Fibroblast of skin of left quadriceps (primary cell): Measurements from ENCODE around the gene NTN5.
"Not testable (repeated sequence)": the region's sequence is repeated elsewhere in the genome, so short reads cannot be mapped to it uniquely, and the experiment has no call there.

Source experiments
- DNase-seq, 2 experiments: peaks; one replicate each; pipeline ENCODE4 v3.0.0-alpha.2; 2013; ENCODE audit warnings: low read depth in 2 of 2

The NTN5 gene

DNA sequence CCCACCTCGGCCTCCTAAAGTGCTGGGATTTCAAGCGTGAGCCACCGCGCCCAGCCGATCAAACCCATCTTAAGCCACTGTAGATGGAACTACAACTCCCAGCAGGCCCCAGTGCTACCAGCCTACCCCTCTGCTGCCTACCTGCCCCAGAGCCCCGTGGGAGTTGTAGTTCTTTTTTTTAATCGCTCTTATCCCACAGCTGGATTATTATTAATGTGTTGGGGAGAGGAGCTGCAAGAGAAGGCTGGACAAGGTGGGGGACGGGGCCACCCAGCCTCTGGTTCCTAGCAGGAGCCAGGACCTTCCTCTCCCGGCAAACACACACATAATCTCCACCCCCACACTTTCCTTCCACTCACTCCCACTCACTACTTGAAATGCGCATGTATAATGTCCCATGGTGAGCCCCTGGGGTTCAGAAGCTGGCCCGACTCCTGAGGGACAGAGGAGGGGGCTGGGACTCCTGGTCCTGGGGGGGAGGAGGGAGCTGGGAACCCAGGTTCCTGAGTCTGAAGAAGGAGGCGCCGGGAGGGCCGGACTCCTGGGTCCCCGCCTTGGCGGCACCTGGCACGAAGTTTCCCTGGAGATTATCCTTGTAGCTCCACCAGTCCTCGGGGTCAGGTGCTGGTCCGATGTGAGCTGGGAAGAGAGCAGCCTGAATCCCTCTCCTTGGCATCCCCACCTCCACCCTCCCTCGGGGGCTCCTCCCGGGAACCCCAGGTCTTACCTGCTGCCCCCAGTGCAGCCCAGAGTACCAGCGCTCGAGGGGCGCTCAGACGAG lies 27.8 kb downstream of the NTN5 start:
- no peak for DNase-seq

DNA sequence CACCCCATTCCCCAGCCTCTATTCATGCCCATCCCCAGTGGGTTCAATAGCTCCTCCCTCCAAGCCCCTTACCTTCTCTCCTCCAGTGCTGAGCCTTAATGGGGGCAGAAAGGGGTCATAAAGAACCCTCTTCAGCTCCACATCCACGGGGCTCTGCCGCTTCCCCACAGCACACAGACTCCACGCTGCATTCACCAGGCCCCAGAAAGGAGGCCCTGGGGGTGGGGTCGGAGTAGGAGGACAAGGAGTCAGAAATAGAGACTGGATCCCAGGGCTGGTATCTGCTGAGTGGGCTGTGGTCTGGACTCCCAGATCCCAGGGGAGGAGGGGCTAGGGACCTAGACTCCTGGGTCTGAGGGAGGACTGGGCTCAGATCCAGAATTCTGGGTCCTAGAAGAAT lies 28.5 kb downstream of the NTN5 start:
- no peak for DNase-seq

DNA sequence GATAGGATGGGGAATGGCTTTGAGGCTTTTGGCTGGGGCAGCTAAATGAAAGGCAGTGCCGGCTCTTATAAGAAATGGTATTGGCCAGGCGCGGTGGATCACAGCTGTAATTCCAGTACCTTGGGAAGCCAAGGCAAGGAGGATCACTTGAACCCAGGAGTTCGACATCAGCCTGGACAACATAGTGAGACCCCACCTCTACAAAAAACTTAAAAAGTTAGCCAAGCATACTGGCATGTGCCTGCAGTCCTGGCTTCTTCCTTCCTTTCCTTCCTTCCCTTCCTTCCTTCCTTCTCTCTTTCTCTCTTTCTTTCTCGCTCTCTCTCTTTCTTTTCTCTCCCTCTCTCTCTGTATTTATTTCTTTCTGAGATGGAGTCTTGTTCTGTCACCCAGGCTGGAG lies 30.0 kb downstream of the NTN5 start:
- DNase-seq = no peak

DNA sequence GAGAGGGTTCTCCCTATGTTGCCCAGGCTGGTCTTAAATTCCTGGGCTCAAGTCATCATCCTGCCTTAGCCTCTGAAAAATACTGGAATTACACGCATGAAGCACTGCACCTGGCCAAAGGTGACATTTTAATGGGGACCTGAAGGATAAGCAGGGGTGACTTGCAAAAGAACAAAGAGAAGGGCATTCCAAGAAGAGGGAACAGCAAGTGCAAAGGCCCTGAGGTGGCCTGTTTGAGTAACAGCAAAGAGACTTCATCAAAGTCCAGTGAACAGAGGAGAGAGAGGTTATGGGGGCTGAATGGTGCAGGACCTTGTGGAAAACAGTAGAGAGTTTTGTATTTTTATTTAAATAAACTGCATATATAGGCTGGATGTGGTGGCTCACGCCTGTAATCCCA lies 31.0 kb downstream of the NTN5 start:
- no peak for DNase-seq

DNA sequence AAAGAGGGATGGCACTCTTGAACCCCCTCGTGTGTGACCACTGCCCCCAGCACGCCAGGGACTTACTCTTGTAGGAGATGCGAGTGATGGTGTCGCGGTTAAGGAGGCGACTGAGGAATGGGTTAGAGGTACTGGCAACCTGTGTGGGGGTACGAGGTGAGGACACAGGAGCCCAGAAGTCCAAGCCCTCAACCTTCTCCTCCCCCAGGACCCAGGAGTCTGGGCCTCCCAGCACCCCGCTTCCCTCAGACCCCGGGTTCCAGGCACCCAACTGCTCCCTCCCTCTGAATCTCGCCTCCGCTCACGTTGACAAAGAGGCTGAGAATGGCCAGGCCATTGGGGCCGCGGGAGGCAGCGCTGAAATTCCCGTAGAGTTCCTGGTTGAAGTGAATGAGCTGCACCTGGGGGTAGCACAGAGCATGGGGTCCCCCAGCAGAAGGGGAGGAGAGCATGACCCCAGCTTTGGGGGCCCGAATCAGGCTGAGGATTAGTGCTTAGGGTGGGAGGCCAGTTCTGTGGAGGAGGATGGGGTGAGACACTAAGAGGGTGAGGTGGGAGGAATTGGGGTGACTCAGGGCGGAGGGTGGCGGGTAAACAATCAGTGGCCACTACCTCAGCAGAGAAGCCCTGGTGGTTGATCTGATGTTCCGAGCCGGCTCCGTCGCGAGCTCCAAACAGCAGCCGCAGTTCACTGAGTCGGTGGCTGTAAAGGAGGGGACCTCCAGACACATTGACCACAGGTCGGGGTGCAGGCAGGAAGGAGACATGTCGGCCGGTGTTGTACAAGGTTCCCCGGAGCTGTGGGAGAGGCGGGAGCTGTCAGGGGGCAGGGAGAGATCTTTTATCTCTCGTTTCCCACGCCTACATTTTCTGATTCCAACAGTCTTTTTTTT lies 33.1 kb downstream of the NTN5 start:
- no peak for DNase-seq

DNA sequence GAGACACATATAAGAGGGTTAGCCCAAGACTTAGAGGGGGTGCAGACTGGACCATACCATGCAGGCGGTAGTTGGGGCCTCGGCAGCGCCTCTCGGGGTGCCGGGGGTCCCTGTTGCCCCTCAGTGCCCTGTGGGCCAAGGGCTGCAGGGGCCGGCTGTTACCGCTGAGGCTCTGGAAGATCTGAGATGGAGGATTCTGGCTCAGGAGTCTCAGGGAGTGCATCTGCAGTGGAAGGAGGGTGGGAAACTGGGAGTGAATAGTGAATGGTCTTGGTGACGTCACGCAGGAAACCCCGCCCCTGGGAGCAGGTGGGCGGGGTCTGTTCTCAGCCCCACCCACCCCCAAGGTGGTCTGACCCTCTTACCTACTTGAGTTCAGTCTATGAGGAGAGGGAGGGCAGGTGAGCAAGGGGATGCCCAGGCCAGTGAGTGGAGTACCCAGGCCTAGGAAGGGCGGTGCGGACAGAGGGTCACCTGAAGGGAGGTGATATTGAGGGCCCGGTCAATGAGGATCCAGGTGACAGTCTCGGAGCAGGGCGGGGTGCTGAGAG lies 33.9 kb downstream of the NTN5 start:
- no peak for DNase-seq

DNA sequence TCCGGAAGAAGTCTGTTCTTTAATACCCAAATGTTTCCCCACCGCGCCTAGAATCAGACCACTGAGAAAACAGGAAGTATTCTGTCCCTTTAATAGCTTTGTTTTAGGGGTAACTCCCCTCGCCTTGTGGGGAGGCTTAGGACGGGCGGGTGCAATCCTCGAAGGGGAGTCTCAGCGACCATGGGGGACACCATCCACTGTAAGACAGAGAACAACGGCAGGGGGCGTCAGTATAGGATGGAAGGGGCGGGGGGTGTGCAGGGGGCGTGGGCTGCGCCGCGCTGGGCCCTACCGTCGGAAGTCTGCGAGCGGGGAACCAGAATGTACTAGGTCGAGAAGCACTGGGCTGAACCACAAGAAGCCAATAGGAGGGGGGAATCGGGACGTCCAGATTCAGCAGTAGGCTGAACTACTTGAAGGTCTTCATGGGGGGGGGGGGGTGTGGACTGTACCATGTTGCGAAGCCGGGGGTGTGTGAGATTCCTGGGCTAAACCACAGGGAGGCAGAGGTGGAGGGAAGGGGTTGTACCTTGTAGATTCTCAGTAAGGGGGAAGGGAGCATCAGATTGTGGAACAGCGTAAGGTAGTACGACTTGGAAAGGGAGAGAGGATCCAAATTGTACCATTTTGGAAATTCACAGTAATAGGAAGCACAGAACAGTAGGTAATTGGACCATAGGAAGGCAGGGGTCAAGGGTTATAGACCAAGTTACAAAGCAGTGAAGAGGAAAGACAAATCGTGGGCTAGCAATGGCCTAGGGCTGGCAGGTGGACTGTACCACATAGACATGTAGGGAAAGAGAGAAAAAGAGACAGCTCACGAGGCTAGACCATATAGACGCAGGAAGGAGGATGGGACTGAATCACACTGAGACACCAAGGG lies 34.6 kb downstream of the NTN5 start:
- peak; percentile 88 to 90 for DNase-seq

DNA sequence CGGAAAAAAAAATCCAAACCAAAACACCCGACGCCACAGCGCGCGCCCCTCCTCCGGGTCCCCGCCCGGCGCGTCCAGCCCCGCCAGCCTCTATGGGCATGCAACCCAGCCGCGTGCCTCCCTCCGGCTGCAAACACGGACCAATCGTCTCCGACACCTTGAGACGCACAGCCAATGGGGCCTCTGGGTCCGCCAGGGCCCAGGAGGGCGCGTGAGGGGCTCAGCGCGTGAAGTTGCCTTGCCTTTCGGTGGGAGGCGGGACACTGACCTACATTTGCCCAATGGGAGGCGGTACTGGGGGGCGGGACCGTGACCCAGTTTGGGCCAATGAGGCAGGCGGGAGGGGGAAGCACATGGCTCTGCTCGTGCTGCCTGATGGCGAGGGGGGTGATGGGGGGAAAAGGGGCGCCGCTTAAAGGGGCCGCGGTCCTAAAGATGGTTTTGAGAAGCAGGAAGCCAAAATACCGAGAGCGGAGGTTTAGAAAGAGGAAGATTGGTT lies 35.3 kb downstream of the NTN5 start:
- DNase-seq = peak; percentile 99

DNA sequence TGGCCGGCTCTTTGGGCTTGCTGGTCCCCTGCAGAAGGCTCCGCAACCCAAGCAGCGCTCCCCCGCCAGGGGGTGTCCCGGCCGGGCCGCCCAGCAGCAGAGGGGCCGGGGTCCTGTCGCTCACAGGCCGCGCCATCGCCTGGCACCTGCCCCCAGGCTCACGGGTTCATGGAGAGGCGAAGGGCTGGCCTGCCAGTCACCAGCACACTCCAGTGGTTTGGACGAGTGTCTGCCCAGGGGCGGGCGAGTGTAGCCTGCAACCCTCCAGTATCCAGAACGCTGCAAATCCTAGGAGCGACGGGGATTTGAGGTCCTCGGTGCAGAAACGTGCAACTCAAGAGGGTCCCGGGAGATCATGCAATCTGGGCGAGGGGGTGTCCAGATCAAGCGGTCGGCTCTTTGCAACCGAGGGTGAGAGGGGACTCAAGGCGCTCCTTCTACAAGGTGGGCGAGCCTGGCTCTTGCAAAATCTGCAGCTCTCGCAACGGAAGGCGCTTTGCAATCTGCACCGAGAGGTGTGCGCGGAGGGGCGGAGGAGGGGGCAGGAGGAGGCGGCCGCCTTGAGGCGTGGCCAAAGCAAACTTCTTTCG lies 35.9 kb downstream of the NTN5 start, which contains the start of gene DBP:
Gene DBP, minus strand, starts transcription at position 521 of the 590 bp plus-strand sequence. Its CDS starts 385 bp downstream, at position 136.
- DNase-seq = no peak

DNA sequence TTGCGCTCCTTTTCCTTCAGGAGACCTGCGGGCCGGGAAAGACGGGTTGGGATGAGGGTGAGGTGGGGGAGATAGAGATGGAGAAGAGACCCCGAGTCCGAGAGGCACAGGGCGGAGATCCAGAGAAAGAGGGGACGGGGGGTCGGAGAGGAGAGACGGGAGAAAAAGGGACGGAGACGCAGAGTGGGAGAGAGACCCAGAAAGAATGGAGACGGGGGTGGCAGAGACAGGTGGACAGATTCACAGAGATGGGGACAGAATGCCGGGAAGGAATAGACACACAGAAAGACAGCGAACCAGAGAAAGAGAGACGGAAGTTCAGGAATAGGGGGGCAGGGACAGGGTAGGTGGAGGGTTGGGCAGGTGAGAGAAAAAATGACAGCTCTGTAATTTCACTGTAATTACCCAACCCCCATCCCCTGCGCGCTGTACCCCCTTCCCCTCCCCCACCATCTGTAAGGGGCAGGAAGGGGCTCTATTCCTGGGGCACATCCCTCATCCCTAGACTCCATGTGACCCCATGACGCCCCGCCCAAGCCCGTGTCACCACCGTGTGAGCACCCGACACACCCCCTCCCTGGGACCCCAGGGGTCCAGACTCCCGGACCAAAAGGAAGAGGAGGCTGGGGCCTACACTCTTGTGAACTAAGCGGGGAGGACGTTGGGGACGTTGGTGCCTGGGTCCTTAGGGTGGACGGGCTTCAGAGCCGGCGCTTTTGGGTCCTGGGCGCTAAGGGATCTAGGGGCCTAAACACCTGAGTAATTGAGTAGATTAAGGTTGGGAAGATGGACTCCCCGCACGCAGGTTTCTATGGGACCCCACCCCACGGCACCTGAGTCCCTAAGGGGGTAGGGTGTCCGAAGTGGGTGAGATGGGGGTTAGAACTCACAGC lies 36.6 kb downstream of the NTN5 start:
- DNase-seq = no peak

DNA sequence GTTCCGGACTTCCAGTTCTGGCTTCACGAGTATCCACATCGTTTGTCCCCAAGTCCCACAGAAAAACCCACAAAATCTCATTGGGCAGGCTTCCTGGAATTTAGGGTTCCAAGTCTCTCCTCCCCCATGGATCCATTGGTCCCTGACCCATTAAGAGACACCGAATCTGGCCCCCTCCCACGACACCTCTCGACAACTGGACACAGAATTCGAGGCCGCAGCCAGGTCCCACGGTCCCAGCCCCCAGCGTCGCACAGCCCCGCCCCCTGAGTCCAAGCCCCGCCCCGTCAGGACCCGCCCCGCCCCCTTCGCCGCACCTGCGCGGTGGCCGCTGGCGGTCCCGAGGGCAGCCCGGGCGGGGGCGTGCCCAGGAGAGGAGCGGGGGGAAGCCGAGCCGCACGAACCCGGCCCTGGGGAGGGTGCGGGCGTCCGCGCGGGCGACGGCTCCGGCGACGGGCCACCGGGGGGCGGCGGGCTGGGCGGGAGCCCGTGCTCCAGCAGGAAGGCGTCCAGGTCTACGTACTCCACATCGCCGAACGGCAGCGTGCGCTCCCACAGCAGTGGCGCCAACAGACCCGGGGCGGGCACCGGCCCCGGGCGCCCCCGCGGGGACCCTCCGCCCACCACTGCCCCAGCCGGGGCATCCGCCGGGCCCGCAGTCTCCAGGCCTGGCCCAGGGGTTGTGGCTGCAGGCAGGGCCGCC lies 37.4 kb downstream of the NTN5 start:
- DNase-seq = no peak

DNA sequence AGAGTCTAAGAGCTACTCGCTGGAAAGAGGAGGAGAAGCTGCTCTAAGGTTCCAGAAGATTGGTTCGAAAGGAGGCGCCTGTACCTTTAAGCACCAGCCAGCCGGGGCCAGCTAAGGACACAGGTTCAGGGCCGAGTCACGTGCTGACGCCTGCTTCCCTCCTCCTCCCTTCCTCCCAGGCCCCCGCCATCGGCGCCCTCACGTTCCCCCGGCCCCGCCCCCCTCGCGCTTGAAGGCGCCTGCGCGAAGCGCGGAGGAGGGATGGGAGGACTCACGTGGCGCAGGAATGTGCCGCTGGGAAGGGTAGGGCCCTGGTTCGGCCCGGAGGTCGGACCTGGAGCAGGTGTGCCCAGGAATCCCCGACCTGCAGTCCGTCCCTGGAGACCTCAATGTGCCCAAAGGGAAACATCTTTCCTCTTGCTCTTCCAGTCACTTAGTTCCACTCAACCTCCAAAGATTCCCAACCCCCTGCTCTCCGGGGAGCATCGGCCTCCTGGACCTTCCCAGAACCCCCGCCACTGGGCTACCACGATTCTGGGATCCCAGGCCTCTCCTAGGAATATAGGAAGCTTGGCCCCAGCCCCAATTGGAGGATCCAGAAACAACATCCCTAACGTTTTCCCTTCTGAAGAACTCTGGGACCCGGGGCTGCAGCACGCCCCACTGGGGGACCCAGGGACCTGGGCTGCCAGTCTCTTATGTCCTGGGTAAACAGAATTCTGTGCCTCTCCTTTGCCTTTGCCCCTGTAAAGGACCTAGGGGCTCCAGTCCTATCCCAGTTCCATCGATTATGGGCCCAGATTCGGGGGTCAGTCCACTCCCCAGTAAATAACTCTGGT lies 38.2 kb downstream of the NTN5 start:
- peak; percentile 85 to 89 for DNase-seq

DNA sequence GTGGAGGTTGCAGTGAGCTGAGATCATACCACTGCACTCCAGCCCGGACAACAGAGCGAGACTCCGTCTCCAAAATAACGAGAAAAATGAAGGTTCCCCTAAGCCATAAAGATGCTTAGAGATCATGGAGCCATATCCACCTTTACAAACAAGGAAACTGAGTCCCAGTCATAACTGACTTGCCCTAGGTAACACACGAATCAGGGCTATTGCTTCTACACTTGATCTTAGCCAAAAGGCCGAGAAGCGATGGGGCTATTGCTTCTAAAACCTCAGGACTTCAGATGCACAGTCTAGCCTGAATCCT lies 38.8 kb downstream of the NTN5 start:
- DNase-seq = no peak

DNA sequence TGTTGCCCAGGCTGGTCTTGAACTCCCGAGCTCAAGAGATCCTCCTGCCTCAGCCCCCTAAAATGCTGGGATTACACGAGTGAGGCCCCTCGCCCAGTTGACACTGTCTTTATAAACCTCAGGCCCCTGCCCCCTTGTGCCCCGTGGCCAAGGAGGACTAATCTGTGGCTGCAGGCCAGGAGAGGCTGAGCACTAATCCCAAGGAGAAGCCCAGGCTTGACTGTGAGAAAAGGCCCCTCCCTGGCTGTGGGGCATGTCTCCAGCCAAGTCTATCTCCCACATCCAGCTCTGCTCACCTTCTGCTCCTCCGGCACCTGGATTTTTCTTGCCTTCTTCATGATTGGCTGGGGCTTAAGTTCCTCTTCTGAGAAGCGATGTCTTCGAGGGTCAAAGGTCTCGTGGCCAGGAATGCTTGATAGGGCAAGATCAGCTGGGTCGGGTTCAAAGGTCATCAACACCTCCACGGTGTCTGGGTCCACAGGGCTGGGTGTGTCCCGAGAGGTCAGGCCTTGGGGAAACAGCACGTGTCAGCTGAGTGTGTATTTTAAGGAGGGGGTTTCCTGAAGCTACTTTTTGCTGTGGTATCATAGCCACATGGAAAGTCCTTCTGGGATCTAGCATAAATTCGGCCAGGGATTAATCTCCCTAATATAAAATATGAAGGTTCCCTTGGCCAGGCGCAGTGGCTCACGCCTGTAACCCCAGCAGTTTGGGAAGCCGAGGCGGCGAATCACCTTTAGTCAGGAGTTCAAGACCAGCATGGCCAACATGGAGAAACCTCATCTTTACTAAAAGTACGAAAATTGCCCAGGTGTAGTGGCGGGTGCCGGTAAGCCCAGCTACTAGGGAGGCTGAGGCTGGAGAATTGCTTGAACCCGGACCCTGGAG lies 39.4 kb downstream of the NTN5 start:
- DNase-seq = no peak

DNA sequence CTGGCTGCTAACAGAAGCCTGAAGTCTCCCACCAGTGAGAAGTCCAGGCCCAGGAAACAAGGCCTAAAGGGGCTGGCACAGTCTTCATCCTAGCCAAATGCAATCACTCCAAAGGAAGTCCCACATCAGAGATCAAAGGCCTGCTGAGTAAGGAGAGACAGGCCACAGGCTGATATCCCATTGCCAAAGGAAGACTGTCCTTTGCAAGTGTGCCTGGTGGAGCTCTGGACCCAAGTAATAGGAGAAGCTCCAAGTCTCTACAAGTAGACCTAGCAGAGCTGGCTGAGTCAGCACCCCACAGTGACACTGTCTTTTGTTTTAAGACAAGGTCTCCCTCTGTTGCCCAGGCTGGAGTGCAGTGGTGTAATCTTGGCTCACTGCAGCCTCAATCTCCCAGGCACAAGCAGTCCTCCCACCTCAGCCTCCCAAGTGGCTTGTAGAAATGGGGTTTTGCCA lies 40.1 kb downstream of the NTN5 start:
- no peak for DNase-seq

DNA sequence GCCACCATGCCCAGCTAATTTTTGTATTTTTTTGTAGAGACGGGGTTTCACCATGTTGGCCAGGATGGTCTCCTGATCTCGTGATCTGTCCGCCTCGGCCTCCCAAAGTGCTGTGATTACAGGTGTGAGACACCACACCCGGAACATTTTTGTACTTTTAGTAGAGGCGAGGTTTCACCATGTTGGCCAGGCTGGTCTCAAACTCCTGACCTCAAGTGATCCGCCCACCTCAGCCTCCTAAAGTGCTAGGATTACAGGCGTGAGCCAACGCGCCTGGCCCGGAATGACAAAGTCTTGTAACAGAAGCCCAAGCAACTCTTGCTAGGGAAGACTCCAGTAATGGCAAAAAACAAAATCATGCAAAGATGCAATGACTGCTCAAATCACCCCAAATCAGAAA lies 40.5 kb downstream of the NTN5 start:
- not testable (repeated sequence) for DNase-seq

DNA sequence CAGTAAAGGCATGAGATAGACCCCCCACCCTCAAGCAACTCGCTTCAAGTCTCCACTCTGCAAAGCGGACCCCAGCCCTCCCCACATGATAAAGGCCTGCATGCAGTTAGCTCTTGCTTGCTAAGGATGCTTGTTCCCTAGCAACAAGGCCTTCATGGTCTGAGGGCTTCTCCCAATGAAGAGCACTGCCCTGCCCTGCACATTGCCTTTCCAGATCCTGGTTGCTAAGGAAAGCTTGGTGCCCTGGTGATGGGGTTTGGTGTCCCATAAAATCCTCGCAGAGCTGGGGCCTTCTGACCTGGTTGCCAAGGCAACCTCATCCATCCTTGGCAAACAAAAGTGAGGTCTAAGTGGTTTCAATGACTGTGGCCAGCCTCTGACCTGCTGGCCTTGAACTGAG lies 41.6 kb downstream of the NTN5 start:
- DNase-seq = no peak
